PFSK-1 (cell line): ENCODE results near the gene PRSS38.

Source experiments
- FOXP2 ChIP-seq: optimal IDR thresholded peaks from 2 replicates; pipeline ENCODE3; 2011; ENCODE audit warnings: borderline replicate concordance, control low read depth, inconsistent platforms; ENCODE audit not compliant: insufficient read depth; ENCODE audit errors: extremely low read length, extremely low read depth
- POLR2AphosphoS5 ChIP-seq: IDR thresholded peaks from 2 replicates; pipeline ENCODE4 v1.6.1; 2012; ENCODE audit warnings: low read depth, mild to moderate bottlenecking, control low read depth, low read length, moderate library complexity
- SIN3A ChIP-seq: IDR thresholded peaks from 2 replicates; pipeline ENCODE4 v1.6.1; 2012; ENCODE audit warnings: mild to moderate bottlenecking, low read length, moderate library complexity, borderline replicate concordance; ENCODE audit not compliant: insufficient read depth
- TAF1 ChIP-seq: IDR thresholded peaks from 2 replicates; pipeline ENCODE4 v1.6.1; 2012; ENCODE audit warnings: low read length, control low read depth, borderline replicate concordance; ENCODE audit not compliant: insufficient read depth
- TF ChIP-seq, protein P1 (sequence below), 2 experiments: IDR thresholded peaks; 2 replicates each; pipeline versions ENCODE4 v1.6.1 to v1.8.0; 2011 to 2012; ENCODE audit warnings: low read depth in 2 of 2, low read length in 2 of 2, control low read depth in 1 of 2, inconsistent platforms in 1 of 2, mild to moderate bottlenecking in 1 of 2, moderate library complexity in 1 of 2; ENCODE audit not compliant: insufficient read depth in 1 of 2

The PRSS38 gene

DNA sequence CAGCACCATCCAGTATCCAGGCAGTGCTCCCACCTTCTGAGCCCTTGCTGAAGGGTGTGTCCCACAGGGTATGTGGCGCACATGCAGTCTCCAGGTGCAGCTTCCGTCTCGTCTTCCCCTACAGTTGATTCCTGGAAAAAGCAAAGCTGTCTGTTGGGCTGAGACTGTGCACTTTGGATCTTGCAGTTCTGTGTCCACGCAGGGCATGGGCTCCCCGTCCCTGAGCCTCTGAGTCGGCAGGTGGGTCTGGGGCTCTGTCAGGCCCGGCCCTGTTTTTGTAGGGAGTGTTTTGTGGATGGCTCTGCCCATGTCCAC lies 47.4 kb upstream of the PRSS38 start:
- TF ChIP-seq SIN3A (no peak), POLR2AphosphoS5 (no peak), FOXP2 (no peak), TAF1 (no peak)
- TF ChIP-seq, protein P1, sequence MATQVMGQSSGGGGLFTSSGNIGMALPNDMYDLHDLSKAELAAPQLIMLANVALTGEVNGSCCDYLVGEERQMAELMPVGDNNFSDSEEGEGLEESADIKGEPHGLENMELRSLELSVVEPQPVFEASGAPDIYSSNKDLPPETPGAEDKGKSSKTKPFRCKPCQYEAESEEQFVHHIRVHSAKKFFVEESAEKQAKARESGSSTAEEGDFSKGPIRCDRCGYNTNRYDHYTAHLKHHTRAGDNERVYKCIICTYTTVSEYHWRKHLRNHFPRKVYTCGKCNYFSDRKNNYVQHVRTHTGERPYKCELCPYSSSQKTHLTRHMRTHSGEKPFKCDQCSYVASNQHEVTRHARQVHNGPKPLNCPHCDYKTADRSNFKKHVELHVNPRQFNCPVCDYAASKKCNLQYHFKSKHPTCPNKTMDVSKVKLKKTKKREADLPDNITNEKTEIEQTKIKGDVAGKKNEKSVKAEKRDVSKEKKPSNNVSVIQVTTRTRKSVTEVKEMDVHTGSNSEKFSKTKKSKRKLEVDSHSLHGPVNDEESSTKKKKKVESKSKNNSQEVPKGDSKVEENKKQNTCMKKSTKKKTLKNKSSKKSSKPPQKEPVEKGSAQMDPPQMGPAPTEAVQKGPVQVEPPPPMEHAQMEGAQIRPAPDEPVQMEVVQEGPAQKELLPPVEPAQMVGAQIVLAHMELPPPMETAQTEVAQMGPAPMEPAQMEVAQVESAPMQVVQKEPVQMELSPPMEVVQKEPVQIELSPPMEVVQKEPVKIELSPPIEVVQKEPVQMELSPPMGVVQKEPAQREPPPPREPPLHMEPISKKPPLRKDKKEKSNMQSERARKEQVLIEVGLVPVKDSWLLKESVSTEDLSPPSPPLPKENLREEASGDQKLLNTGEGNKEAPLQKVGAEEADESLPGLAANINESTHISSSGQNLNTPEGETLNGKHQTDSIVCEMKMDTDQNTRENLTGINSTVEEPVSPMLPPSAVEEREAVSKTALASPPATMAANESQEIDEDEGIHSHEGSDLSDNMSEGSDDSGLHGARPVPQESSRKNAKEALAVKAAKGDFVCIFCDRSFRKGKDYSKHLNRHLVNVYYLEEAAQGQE (IDR thresholded peaks at IDR 0.05; ENCODE audit: insufficient read depth in 1 of 2, low read depth in 2 of 2, low read length in 2 of 2): no peak

DNA sequence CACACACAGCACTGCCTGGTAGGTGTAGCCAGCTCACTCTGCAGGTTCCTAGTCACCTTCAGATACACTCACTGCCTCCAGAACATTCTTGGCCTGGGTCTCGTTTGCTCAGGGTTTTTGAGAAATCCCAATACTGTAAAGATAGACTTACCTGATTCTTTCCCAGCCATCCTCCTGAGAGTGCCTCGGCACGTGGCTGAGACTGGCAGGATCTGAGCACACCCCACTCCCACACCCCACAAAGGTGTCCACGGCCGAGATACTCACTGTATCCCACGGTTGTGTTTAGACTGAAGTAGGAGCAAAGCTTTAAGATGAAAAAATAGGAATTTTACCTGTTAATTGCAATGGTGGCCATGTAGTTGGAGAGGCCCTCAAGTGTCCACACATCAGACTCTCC lies 46.8 kb upstream of the PRSS38 start:
- TF ChIP-seq, protein P1 (IDR thresholded peaks at IDR 0.05; ENCODE audit: insufficient read depth in 1 of 2, low read depth in 2 of 2, low read length in 2 of 2): no peak
- TF ChIP-seq POLR2AphosphoS5 (no peak), TAF1 (no peak), SIN3A (no peak)

DNA sequence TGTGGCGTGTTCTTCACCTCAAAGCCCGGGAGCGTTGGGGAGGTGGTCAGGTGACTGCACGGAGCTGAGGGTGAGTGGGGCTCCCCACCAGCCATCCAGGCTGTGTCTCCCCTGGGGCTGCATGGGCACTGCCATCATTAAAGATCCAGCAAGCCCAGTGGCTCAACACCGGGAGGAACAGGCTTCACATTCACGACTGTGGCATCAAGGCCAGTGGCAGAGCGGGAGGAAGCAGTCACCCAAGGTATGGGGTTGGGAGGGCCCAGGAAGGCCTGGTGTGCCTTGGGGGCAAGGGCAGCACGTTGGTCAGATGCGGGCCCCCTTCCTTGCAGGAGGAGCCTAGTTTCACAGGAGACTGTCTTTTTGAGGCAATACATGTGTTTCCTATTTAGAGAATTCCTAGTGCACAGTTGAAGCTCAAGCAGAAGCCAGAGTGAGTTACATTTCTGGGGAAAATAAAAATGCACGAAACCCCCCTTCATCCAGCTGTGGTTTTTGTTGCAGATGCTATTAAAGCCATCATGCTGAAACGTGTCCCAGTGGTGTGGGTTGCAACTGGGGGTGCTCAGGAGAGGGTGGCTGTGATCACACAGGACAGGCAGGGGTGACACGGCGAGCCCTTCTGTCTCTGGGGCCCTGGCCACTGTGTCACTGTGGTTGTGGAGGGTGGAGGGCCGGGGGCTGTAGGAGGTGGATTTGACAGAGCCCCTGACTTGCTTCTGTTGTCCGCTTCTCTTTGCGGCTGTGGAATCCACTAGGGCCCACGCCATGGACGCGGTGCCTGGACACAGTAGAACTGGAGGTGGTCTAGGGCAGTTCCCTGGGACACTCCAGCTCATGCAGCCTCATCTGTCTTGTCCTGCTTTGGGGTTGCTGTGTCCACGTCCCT lies 46.2 kb upstream of the PRSS38 start:
- TF ChIP-seq FOXP2: no peak
- no peak for TF ChIP-seq SIN3A
- no peak for TF ChIP-seq TAF1
- no peak for TF ChIP-seq POLR2AphosphoS5
- TF ChIP-seq, protein P1 (IDR thresholded peaks at IDR 0.05; ENCODE audit: insufficient read depth in 1 of 2, low read depth in 2 of 2, low read length in 2 of 2): no peak

DNA sequence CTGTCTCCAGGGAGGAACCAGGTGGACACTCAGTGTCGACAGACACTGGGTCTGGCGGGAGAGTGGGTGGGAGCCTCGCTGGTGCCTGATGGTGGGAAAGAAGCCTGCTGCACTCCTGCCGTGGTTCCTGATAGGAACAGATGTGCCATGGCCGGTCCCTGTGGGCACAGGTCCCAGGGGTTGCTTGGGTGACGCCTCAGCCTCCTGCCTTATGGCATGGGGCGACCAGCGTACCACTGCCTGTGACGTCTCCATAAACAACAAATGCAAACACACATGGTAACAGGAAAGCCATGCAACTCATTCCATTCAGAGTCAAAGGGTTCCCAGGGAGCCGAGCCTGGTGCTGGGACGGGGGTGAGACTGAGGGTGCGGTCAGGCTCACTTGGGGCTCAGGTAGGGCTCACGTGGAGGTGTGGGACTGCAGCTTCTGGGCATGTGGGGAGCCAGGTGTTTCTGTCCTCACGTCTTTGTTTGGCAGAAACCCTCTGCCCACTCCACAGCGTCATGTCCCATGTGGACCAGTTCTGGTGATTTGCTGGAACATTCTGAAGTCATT lies 45.5 kb upstream of the PRSS38 start:
- TF ChIP-seq POLR2AphosphoS5 (no peak), SIN3A (no peak), TAF1 (no peak), FOXP2 (no peak)
- TF ChIP-seq, protein P1 (IDR thresholded peaks at IDR 0.05; ENCODE audit: insufficient read depth in 1 of 2, low read depth in 2 of 2, low read length in 2 of 2): no peak

DNA sequence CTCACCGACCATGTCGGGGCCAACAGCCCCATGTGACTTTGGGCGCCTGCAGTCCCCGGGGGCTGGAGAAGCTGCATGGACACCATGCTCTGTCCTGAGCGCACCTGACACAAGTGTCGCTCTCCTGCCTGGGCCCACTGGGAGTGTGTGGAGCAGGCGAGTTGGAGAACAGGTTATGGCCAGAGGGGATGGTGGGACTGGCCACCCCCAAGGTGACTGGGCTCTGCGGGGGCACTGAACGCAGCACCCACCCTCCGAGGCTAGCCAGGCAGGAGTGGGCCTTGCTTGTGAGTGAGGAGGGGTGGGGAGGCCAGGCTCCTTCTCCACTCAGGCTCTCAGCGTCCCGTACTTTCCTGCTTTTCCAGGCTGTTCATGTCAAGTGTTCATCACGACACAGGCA lies 44.7 kb upstream of the PRSS38 start:
- TF ChIP-seq, protein P1 (IDR thresholded peaks at IDR 0.05; ENCODE audit: insufficient read depth in 1 of 2, low read depth in 2 of 2, low read length in 2 of 2): no peak
- TF ChIP-seq FOXP2: no peak
- TF ChIP-seq TAF1: no peak
- TF ChIP-seq POLR2AphosphoS5: no peak
- no peak for TF ChIP-seq SIN3A
